Gastroesophageal sphincter (tissue), 3 donors: ENCODE measurements around the gene CSNK1G3.

ENCODE experiments used
- CTCF ChIP-seq, 4 experiments: fragments of 200-600 bp in 2 of 4; fragments of 450-650 bp in 2 of 4; sonication (generic) in 1 of 4; IDR thresholded peaks; one replicate each; pipeline ENCODE4 v1.5.1; 2017 to 2019; ENCODE audit warnings: antibody characterized with exemption in 4 of 4, mild to moderate bottlenecking in 2 of 4, moderate library complexity in 2 of 4
- POLR2A ChIP-seq, 2 donors: fragments of 450-650 bp; IDR thresholded peaks; one replicate each; pipeline ENCODE4 v1.6.1; 2017; ENCODE audit warnings: antibody characterized with exemption in 2 of 2, mild to moderate bottlenecking in 2 of 2, moderate library complexity in 1 of 2

GRCh38 chr5:123651234-123651633, 139.3 kb downstream of the CSNK1G3 start:
- TF ChIP-seq POLR2A (IDR thresholded peaks at IDR 0.05) (no peak), CTCF (IDR thresholded peaks at IDR 0.05) (no peak)
